ENCODE data around the gene TTN. TPM values are rescaled to one million over a fixed set of nuclear protein-coding genes. Genes with fewer than 3 reads are reported as not detected.

The TTN gene
- total RNA-seq, 2 experiments from 2014 or later, result 0.02 to 0.19 TPM

- no TSS peak for BruUV-seq (replicated peaks)
- Histone ChIP-seq H3K4me2 (ENCODE audit: low read length) (no peak overlapping the region), H3K9me3 (ENCODE audit: low read length) (no peaks in the 10 kb centered on the region), H3K4me3 (ENCODE audit: low read depth, low read length, poor library complexity, severe bottlenecking) (no peak overlapping the region), H3K36me3 (ENCODE audit: insufficient read depth, low read length) (no peaks in the 10 kb centered on the region), H3K27ac (ENCODE audit: low read depth, low read length, poor library complexity, severe bottlenecking) (no peak overlapping the region), H2AFZ (ENCODE audit: low read length) (no peak overlapping the region), H4K20me1 (ENCODE audit: insufficient read depth, low read length) (no peaks in the 10 kb centered on the region), H3K4me1 (ENCODE audit: insufficient read depth, low read length, poor library complexity, severe bottlenecking) (no peaks in the 10 kb centered on the region), H3K79me2 (ENCODE audit: insufficient read depth, low read depth, low read length) (no peaks in the 10 kb centered on the region), H3K9me2 (ENCODE audit: insufficient read depth, low read length) (no peaks in the 10 kb centered on the region)
- no peak for DNase-seq (ENCODE audit: low spot score)
- POLR2A ChIA-PET, result interaction anchor here (0.7 to 1.5 kb wide), 3 partner anchors 8 to 219 kb away, joined by 3 read pairs; no protein-coding TSS in a partner anchor
- CTCF ChIA-PET (ENCODE audit: unreplicated experiment), result no interaction called here
- intact Hi-C loops (cut with micrococcal nuclease; ENCODE audit: unreplicated experiment), result no loop called here
- no peak for TF ChIP-seq CTCF (conservative IDR thresholded peaks at IDR 0.05; ENCODE audit: low read length)
These were observed 4.7 kb upstream of the TTN start for GRCh38 chr2:178811901-178812300.

GRCh38 chr2:178811045-178811444, 3.8 kb upstream of the TTN start:
- TF ChIP-seq CTCF (conservative IDR thresholded peaks at IDR 0.05; ENCODE audit: low read length) (no peak), EZH2phosphoT487 (IDR thresholded peaks at IDR 0.05; ENCODE audit: borderline replicate concordance, low read depth, low read length) (no peak)
- DNase-seq (ENCODE audit: low spot score), result no peak

GRCh38 chr2:178810422-178810821, 3.2 kb upstream of the TTN start:
- Histone ChIP-seq H3K79me2 (ENCODE audit: insufficient read depth, low read depth, low read length) (no peaks in the 10 kb centered on the region), H4K20me1 (ENCODE audit: insufficient read depth, low read length) (no peaks in the 10 kb centered on the region), H3K36me3 (ENCODE audit: insufficient read depth, low read length) (no peaks in the 10 kb centered on the region), H3K9me2 (ENCODE audit: insufficient read depth, low read length) (no peaks in the 10 kb centered on the region), H3K9me3 (ENCODE audit: low read length) (no peaks in the 10 kb centered on the region), H3K4me3 (ENCODE audit: low read depth, low read length, poor library complexity, severe bottlenecking) (no peak overlapping the region), H3K27ac (ENCODE audit: low read depth, low read length, poor library complexity, severe bottlenecking) (no peak overlapping the region), H3K4me2 (ENCODE audit: low read length) (no peak overlapping the region), H2AFZ (ENCODE audit: low read length) (no peak overlapping the region), H3K4me1 (ENCODE audit: insufficient read depth, low read length, poor library complexity, severe bottlenecking) (no peaks in the 10 kb centered on the region)
- ChIA-PET CTCF (ENCODE audit: unreplicated experiment) (no interaction called here), POLR2A (no interaction called here)
- DNase-seq (ENCODE audit: low spot score), result no peak
- intact Hi-C loops (cut with micrococcal nuclease; ENCODE audit: unreplicated experiment), result no loop called here
- TF ChIP-seq CTCF (conservative IDR thresholded peaks at IDR 0.05; ENCODE audit: low read length) (no peak), EZH2phosphoT487 (IDR thresholded peaks at IDR 0.05; ENCODE audit: borderline replicate concordance, low read depth, low read length) (no peak)
- no TSS peak for BruUV-seq (replicated peaks)

More at GRCh38 chr2:178811045-178811444, 3.8 kb upstream of the TTN start:
- no peaks in the 10 kb centered on the region for H4K20me1 ChIP-seq (ENCODE audit: insufficient read depth, low read length)
- no peaks in the 10 kb centered on the region for H3K9me2 ChIP-seq (ENCODE audit: insufficient read depth, low read length)
- H3K36me3 ChIP-seq (ENCODE audit: insufficient read depth, low read length), result no peaks in the 10 kb centered on the region
- ChIA-PET CTCF (ENCODE audit: unreplicated experiment) (no interaction called here), POLR2A (interaction anchor here (0.6 to 1.5 kb wide), 2 partner anchors 9 to 10 kb away, joined by 3 read pairs; no protein-coding TSS in a partner anchor)
- no peak overlapping the region for H2AFZ ChIP-seq (ENCODE audit: low read length)
- no TSS peak for BruUV-seq (replicated peaks)
- no peaks in the 10 kb centered on the region for H3K4me1 ChIP-seq (ENCODE audit: insufficient read depth, low read length, poor library complexity, severe bottlenecking)
- H3K9me3 ChIP-seq (ENCODE audit: low read length), result no peaks in the 10 kb centered on the region
- intact Hi-C loops (cut with micrococcal nuclease; ENCODE audit: unreplicated experiment), result no loop called here
- no peak overlapping the region for H3K27ac ChIP-seq (ENCODE audit: low read depth, low read length, poor library complexity, severe bottlenecking)
- no peak overlapping the region for H3K4me3 ChIP-seq (ENCODE audit: low read depth, low read length, poor library complexity, severe bottlenecking)
- no peaks in the 10 kb centered on the region for H3K79me2 ChIP-seq (ENCODE audit: insufficient read depth, low read depth, low read length)
- H3K4me2 ChIP-seq (ENCODE audit: low read length), result no peak overlapping the region
